Cerebellar cortex (tissue), 1 donor: ENCODE results near the gene TMPRSS6.

Source experiments
- DNase-seq: peaks from one replicate; pipeline ENCODE4 v3.0.0-alpha.2; 2015; ENCODE audit warnings: low spot score

The TMPRSS6 gene

GRCh38 chr22:37117092-37117491 is 7.6 kb upstream of the TMPRSS6 start:
- no peak for DNase-seq

DNA sequence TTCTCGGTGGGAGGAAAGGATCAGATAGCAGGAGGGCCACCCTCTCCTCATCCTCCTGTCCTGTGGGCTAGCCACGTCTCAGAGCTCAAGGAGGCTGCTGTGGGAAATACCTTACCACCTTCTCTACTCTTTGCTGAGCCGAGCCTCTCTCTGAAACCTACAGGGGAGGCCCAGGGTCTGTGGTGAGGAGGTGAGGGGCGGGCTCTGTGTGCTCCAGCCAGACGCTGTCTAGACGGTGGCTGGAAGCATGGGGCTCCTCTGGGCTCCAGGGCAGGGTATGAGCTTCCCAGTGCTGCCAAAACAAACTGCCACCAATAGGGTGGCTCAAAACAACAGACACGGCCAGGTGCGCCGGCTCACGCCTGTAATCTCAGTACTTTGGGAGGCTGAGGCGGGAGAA is 5.5 kb upstream of the TMPRSS6 start:
- DNase-seq: no peak

DNA sequence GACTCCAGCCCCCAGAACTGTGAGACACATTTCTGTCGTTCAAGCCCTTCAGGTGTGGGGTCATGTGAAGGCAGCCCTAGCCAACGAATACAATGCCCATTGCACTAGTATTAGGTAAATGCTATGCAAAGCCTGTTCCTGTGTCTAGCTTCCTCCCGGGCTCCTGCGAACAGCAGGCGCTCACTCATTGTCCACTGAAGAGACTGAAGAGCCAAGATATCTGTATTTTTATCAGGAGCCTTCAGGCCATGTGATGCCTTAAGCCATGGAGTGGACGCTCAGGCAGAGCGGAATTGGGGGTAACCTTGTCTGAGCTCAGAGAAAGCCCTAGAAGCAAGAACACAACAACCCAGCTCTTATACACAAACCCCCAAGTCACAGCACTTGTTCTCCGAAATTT is 4.2 kb upstream of the TMPRSS6 start:
- DNase-seq: no peak

- DNase-seq: no peak
These were observed 2.7 kb upstream of the TMPRSS6 start for GRCh38 chr22:37112084-37112728.

GRCh38 chr22:37111156-37111717 is 1.7 kb upstream of the TMPRSS6 start:
- no peak for DNase-seq

- DNase-seq: no peak
These were observed 1.5 kb downstream of the TMPRSS6 start for GRCh38 chr22:37107816-37108621.

DNA sequence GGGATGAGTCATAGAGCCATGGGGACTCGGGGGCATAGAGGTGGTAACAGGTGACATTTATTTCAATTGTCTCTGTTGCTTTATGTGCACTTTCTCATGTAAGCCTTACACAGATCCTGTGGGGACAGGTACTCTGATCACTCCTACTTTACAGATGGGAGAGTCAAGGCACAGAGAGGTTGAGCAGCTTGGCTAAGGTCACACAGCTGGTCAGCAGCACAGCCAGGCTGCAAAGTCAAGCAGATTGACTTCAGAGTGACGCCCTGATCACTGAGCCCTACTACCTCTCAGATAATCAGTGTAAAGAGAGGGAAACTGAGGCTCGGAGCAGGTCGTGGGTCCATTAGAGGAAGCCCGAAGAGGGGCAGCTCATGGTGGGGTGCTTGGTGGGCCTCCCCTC is 3.5 kb downstream of the TMPRSS6 start:
- no peak for DNase-seq

DNA sequence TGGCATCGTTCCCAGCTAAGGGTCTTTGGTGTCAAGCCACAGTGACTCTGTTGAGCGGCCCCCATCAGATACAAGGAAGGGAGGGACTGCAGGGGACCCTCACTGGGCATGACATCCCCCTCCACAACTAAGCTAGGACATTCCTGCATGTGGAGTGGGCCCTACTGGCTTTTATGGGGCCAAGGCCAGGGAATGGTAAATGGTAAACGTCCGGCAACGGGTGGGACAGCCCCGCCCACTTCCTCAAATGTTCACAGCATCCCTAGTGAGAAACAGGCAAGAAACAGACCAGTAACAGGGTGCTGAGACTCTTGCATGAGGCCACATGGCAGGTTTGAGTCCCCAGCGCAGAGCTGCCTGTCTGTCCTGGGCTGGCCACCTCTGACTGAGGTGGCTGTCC is 4.4 kb downstream of the TMPRSS6 start:
- no peak for DNase-seq

- DNase-seq: no peak
These were observed 5.7 kb downstream of the TMPRSS6 start for GRCh38 chr22:37103656-37104452.

- no peak for DNase-seq
These were observed 6.4 kb downstream of the TMPRSS6 start for GRCh38 chr22:37103151-37103550.

- no peak for DNase-seq
These were observed 8.0 kb downstream of the TMPRSS6 start for GRCh38 chr22:37101311-37102066.

DNA sequence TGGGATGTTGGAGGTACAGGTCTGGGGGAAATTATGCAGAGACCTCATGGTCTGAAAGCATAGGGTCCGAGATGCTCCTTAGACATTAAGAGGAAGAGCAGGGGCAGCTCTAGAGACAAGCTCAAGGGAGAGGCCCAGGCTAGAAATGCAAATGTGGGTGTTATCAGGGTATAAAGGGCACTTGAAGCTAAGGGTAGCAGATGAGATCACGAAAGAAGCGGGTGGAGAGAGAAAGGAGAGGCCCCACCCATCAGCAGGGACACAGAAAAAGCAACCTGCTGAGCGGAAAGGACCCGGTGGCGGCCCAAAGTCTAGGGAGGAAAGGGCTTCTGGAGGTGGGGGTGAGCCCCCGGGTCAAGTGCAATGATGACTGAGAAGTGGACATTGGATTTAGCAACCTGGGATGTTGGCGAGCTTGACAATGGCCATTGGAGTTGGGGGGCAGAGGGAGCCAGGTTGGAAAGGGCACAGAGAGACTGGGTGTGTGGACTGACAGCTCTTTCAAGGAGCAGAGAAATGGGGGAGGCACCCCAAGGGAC is 8.9 kb downstream of the TMPRSS6 start:
- no peak for DNase-seq

GRCh38 chr22:37098976-37099591 is 10.4 kb downstream of the TMPRSS6 start:
- DNase-seq: no peak

DNA sequence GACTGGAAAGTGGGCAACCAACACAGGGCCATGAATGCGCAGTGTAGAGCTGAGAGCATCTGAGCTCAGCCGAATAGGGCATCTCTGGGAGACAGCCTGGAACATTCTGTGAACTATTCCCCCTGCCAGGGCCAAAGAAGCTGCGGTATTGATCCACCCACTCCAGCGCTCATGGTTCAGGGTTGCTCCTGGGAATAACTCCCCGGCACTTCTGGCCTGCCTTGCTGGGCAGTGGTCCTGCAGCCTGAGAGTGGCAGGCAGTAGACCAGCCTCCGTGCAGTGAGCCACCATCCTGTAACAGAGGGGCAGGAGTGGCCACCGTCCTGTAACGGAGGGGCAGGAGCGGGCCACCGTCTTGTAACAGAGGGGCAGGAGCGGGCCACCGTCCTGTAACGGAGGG is 12.2 kb downstream of the TMPRSS6 start:
- DNase-seq: no peak

- no peak for DNase-seq
These were observed 14.4 kb downstream of the TMPRSS6 start for GRCh38 chr22:37095113-37095512.

DNA sequence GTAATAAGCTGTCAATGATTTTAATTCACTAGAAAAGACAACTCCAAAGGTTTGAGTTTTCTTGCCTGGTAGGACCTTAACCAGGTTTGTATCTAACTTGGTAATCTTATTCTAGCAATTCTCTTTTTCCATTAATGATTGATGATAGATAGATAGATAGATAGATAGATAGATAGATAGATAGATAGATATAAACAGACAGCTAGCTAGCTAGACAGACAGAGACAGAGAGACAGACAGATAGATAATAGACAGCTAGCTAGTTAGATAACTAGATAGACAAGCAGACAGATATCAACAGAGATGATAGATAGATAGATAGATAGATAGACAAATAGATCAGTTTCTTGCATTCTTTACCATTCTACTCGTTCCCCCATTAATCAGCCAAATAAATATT is 15.3 kb downstream of the TMPRSS6 start:
- no peak for DNase-seq

GRCh38 chr22:37092997-37093396 is 16.5 kb downstream of the TMPRSS6 start:
- DNase-seq: no peak

- DNase-seq: no peak
These were observed 17.5 kb downstream of the TMPRSS6 start for GRCh38 chr22:37091994-37092393.

DNA sequence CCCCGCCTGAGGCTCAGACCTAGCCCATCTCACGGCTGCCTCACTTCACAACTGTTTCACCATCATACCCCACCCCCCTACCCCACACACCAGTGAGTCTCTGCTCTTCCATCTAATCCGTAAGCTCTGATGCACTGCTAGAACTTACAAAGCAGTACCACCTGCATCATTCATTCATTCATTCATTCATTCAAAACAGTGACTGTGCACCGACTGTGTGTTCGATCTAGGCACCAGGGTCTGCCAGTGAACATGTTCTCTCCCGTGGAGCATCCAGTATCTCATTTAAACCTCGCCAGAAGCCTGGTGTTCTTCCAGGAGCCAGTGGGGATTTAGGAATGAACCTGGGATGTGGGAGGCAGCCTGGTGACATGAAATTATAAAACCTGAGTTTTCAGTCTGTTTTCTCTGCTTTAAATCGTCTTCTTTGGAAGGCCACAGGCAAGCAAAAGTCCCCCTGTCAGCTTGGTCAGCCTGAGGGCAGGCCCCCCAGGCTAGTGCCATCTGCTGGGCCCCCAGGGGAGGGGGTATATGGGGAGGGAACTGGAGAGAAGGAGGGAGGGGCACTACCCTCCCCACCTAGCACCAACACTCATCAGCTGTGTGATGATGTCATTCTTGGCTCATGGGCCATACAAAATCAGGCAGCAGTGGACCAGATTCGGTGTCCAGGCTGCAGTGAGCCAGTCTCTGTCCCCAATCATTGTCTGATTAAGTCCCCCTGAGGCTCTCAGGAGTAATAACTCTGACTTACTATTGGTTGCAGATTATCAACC is 18.4 kb downstream of the TMPRSS6 start:
- no peak for DNase-seq

GRCh38 chr22:37089434-37089833 is 20.1 kb downstream of the TMPRSS6 start:
- no peak for DNase-seq
